ENCODE data around the gene SYTL4.

SYTL4 gene

GRCh38 chrX:100648458-100649417, 83.2 kb downstream of the SYTL4 start:
- DNase-seq (ENCODE audit: low spot score) = no peak

- no peak for DNase-seq (ENCODE audit: low spot score)
Measured at GRCh38 chrX:100647739-100648138, 84.2 kb downstream of the SYTL4 start.

GRCh38 chrX:100647095-100647494, 84.8 kb downstream of the SYTL4 start:
- no peak for DNase-seq (ENCODE audit: low spot score)

GRCh38 chrX:100645106-100645505, 86.8 kb downstream of the SYTL4 start:
- no peak for DNase-seq (ENCODE audit: low spot score)

GRCh38 chrX:100643956-100644860, 87.7 kb downstream of the SYTL4 start, which contains the start of gene SRPX2:
TSS of gene SRPX2 (plus strand) at chrX:100644199. CDS start at chrX:100646323, 2,124 bp downstream.
- no peak for DNase-seq (ENCODE audit: low spot score)

- no peak for DNase-seq (ENCODE audit: low spot score)
Measured at GRCh38 chrX:100643212-100643611, 88.7 kb downstream of the SYTL4 start.

GRCh38 chrX:100642290-100642689, 89.6 kb downstream of the SYTL4 start:
- no peak for DNase-seq (ENCODE audit: low spot score)

GRCh38 chrX:100636321-100636991, 95.5 kb downstream of the SYTL4 start, which contains the start of gene TSPAN6:
TSS of gene TSPAN6 (minus strand) at chrX:100636806. CDS start at chrX:100636694, 112 bp downstream.
- DNase-seq (ENCODE audit: low spot score) = no peak

- no peak for DNase-seq (ENCODE audit: low spot score)
Measured at GRCh38 chrX:100635989-100636320, 96.0 kb downstream of the SYTL4 start.

- no peak for DNase-seq (ENCODE audit: low spot score)
Measured at GRCh38 chrX:100635040-100635439, 96.9 kb downstream of the SYTL4 start.

GRCh38 chrX:100625985-100626491, 105.9 kb downstream of the SYTL4 start:
- peak; percentile 9 for DNase-seq (ENCODE audit: low spot score)

All from NAMALWA (cell line).